ENCODE data around the gene SPECC1L.

The SPECC1L gene

GRCh38 chr22:24323695-24324094 is 53.1 kb downstream of the SPECC1L start:
- FAIRE-seq, result no peak

DNA sequence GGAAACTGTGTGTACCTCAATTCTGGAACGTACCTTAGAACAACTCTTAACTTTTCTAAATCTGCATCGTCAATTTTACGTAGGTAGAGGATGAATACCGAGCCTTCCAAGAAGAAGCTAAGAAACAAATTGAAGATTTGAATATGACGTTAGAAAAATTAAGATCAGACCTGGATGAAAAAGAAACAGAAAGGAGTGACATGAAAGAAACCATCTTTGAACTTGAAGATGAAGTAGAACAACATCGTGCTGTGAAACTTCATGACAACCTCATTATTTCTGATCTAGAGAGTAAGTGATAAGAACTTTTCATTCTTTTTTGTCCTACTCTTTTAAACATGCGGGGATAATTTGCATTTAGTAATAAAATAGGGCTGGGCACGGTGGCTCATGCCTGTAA is 53.5 kb downstream of the SPECC1L start:
- no peak for FAIRE-seq

- peak; percentile 98 for FAIRE-seq
These were observed 54.6 kb downstream of the SPECC1L start for GRCh38 chr22:24325105-24325757.

GRCh38 chr22:24326266-24326665 is 55.6 kb downstream of the SPECC1L start:
- FAIRE-seq, result no peak

DNA sequence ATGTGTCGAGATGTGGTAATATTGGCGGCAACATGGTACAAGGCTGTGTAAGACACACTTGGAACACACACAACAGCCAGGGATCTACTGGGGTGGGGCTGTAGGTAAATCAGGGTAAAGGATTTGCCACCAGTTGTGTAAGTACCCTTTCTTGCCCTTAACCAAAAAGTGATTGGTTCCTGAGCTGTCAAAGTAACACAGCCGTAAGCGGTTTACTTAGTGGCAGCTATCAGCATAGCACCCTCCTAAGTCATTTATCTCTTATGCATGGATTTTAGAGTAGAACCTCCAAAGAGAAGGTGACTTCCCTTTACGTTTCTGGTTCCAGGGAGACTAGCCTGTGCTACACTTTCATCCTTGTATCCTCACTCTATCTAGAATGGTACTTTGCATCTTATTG is 57.2 kb downstream of the SPECC1L start:
- no peak for FAIRE-seq

DNA sequence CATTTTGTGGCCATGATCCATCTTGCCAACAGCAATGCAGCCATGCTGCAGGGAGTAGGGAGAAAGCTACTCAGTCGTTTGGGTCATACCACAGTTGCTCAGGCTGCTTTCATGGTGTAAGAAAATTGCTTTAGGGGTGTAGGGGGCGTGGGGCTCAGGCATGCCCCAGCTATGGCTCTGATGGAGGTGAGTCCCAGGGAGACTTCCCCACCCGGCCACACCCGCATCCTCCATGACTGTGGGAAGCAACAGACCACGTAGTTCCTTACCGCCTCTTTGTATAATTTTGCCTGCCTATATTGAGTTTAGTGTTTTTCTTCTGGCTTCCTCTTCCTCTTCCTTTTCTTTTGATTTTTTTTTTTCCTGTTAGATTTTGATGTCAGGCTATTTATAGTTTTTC is 58.8 kb downstream of the SPECC1L start:
- FAIRE-seq, result no peak

- FAIRE-seq, result no peak
These were observed 60.0 kb downstream of the SPECC1L start for GRCh38 chr22:24330636-24331035.

DNA sequence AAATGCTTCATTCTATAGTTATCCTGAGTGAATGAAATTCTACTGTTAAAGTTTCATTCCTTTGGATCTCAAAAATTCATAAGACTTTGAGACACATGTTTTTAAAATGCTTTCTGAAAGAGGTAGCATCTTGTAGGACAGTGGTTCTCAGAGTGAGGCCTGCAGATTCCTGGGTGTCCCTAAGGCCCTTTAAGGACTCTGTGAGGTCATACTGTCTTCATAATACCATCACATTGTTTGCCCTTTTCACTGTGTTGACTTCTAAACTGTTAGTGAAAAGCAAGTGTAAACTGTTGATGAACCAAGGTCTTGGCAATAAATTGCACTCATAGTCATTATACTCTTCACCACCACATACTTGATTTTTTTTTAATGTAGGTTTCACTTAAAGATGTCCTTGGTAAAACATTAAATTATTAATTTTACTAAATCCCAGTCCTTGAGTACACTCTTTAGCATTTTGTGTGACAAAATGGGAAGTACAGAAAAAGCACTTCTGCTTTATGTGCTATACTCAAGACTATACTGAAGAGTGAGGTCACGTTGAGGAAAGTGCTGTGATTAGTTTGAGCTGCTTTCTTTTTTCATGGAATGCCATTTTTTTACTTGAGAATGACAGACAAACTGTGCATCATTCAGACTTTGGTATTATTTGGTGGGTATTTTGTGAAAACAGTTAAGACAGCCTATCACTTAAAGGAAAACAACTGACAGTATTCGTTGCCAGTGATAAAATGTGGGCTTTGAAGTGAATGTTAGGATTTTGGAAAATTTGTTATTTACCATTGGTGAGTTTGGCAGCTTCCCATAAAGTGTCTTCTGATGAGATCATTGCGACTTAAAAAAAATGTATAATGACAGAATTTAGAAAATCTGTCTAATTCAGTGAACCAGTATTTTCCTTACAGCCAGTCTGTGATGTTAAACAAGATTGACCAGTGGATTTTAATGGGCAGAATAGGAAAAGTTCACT is 61.1 kb downstream of the SPECC1L start:
- no peak for FAIRE-seq

DNA sequence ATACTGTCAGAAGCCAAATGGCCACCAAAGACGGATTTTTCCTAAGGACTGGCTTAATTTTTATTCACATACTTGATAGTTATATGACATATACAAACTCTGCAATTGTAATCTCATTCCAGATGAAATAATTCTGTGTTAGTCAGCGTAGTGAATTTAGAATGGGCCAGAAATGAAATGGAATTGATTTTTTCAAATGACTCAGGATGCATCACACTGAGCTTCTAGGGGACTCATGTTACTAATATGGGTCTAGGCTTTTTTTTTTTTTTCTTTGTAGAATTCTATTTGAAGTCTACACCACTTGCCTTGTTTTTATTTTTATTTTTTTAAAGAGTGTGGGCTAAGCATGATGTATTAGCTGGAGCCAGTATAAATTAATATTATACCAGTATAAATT is 62.7 kb downstream of the SPECC1L start:
- no peak for FAIRE-seq

DNA sequence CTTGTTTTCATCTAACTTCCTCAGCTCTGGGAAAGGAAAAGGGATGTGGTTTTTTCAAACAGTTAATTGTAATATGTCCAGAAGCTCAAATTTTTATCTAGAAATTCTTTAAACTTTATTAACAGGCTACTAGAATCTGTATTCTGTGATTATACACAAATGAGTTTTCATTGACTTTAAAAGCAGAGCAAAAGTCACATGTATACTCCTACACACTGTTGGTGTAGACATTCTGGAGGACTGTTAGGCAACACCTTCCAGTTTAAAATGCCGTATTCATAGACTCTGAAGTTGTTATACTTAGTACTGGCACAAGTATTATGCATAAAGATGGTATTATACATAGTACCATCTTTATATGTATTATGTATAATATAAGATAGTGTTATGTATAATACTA is 64.9 kb downstream of the SPECC1L start:
- no peak for FAIRE-seq

DNA sequence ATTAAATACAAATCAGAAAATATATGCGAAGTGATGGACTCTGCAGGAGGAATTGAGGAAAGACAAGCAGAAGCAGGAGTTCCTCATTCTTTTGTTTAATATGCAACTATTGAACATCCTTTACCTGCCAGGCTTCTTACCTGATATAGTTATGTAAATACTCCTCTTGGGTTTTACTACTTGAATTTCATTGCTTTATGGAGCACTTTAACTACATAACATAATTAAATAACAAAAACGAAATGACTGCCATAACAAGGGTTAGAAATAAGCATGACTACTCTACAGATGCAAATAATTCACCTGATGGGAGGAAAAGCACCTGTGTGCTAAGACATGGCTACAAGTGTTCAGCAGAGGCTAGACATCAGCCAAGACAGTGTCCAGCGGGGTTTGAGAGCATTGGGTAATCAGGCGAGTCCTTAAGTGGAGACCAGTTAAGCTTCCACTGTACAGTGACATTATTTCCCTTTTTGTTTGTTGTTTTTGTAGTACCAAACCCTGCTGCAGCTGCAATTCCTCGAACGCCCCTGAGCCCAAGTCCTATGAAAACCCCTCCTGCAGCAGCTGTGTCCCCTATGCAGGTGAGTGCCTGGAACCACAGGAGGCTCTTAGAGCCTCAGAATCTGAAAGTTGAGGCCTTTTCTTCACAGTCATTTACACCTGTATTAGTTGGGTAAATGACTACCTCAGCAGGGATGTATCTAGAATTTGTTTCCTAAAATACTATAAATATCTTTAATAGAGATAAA is 67.4 kb downstream of the SPECC1L start:
- FAIRE-seq, result no peak

DNA sequence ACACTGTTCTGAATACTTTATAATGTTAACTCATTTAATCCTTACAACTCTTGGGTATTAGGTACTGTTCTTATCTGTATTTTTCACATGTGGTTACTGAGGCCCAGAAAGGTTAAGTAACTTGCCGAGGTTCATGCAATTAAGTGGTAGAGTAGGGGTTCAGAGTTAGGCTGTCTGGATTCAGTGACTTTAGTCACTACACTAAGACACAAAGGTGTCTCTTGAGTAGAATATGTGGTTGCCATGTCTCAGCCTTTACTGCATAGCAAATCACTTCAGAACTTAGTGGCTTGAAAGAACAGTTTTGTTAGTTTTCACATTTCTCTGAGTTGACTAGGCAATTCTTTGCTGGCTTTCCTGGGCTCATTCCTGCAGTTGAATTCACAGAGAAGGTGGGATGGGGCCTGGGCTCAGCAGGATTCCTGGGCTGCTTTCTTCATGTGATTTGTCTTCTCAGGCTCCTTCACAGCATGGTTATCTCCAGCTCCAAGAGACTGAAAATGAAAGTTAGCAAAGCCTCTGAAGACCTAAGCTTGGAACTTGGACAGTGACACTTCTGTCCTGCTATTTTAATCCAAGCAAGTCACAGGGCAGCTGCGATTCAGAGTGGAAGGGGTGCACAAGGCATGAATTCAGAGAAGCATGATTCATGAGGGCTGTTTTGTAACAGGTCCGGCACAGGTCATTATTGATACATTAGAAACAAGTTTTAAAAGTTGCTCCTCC is 68.3 kb downstream of the SPECC1L start:
- no peak for FAIRE-seq

- no peak for FAIRE-seq
These were observed 68.8 kb downstream of the SPECC1L start for GRCh38 chr22:24339452-24339747.

DNA sequence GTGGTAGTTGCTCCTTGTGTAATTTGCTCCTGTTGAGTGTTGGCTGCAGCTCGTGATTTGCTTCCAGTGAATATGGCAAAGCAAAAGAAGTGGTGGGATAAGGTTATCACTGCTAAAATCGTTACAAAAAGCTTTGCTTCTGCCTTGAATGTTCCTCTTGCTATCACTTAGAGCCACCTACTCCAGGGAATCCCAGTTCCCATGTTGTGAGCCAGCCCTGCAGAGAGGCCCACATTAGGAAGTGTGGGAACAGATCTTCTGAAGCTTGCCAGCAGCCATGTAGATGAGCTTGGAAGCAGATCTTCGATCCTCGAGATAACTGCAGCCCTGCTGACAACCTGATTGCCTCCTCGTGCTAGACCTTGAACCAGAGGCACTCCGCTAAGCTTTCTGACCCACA is 71.0 kb downstream of the SPECC1L start:
- no peak for FAIRE-seq

GRCh38 chr22:24350627-24351026 is 80.0 kb downstream of the SPECC1L start:
- FAIRE-seq, result no peak

DNA sequence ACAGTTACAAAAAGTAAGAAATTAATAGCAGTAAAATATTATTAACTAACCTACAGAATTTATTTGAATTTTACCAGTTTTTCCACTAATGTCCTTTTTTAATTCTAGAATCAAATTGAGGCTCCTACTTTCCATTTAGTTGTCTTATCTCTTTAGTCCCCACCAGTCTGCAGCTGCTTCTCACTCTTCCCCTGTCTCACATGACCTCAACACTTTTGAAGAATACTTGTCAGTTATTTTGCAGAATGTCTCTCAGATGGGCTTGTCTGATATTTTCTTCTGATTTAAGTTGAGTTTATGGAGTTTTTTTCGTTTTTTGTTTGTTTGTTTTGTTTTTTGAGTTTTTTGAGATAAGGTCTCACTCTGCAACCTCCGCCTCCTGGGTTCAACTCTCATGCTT is 82.5 kb downstream of the SPECC1L start:
- FAIRE-seq, result no peak

DNA sequence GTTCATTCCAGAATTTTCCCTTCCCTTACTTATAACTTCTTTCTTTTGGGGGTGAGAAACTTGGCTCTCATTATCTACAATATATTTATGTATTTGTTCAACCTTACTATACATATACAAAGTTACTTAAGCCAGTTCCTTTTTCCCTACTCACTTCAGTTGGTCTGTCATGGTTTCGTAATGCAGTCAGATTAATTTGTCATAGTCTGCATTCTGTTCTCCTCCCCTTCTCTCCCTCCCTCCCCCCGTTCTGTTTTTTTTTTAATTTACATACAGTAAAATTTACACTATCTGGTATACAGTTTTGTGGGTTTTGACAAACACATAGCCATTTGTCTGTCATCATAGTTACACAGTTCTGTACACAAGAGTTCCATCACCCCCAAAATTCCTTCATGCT is 84.9 kb downstream of the SPECC1L start:
- no peak for FAIRE-seq

- no peak for FAIRE-seq
These were observed 86.9 kb downstream of the SPECC1L start for GRCh38 chr22:24357547-24357946.

DNA sequence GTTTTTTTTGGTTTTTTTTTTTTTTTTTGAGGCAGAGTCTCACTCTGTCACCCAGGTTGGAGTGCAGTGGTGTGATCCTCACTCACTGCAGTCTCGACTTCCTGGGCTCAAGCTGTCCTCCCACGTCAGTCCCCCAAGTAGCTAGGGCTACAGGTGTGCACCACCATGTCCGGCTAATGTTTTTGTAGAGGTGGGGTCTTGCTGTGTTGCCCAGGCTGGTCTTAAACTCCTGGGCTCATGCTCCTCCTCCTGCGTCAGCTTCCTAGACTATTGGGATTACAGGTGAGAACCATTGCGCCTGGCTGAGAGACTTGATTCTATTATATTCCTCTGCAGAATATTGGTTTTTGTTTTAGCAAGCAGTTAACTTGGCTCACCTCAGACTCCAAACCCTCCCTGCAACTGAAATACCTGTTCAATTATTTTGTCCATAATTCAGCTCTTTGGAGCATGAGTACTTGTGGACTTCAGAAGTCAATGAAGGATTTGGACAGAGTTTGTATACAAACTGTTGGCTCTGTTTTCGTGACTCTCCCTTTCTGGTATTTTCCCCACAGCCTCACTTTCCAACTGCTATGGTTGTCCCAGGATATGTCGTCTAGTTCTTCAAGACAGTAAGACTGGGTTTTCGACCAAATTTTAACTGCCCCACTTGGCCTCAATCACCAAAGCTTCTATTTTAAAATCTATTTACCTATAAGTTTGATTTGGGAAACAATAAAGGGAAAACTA is 87.6 kb downstream of the SPECC1L start:
- FAIRE-seq, result no peak

GRCh38 chr22:24359452-24360120 is 89.0 kb downstream of the SPECC1L start:
- no peak for FAIRE-seq

DNA sequence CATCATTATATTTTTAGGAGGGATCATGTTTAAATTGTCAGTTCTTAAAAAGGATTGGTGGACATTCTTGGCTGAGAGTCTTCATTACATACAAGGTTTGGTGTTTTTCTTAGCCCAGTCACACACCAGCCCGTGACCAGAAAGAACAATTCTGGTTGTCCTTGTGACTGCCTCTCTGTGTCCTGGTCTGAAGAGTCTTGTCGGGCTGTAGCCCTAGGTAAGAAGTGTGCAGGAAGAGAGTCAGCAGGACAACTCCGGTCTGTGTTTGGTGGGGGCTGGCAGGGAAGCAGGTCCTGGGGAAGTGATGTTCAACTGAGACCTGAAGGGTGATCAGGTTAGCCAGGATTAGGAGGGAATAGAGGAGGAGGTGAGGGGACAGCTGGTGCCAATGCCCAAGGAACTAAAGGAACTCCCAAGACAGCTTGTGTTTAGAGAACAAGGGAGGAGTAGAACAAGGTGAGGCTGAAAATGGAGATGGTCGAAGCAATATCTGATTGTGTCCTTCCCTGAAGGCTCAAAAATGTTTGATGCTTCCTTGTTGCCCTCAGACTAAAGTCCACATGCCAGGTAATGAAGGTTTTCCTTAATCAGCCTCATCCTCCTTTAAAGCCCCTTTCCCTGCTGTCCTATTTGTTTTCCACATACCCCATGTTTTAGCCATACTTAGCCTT is 91.5 kb downstream of the SPECC1L start:
- FAIRE-seq, result no peak
